GM12878 (cell line): ENCODE data around the gene FMOD.

Source experiments
- ATF3 ChIP-seq: IDR thresholded peaks from 2 replicates; pipeline ENCODE4 v1.6.1; 2011; ENCODE audit warnings: low read depth, mild to moderate bottlenecking, low read length, moderate library complexity, borderline replicate concordance; ENCODE audit errors: extremely low read depth
- CEBPB ChIP-seq, 2 experiments: fragments of 150-350 bp in 1 of 2; IDR thresholded peaks; 2 replicates each; pipeline ENCODE4 v1.6.1; 2012 to 2014; ENCODE audit warnings: low read depth in 2 of 2, low read length in 2 of 2, borderline replicate concordance in 1 of 2, inconsistent platforms in 1 of 2
- ESRRA ChIP-seq: IDR thresholded peaks from 2 replicates; pipeline ENCODE4 v1.6.1; 2012; ENCODE audit warnings: mild to moderate bottlenecking, low read length, improper control_type of control experiment
- PBX3 ChIP-seq: IDR thresholded peaks from 2 replicates; pipeline ENCODE4 v1.6.1; 2011; ENCODE audit warnings: mild to moderate bottlenecking, low read depth, low read length, moderate library complexity; ENCODE audit not compliant: insufficient replicate concordance
- RELA ChIP-seq: fragments of 450-650 bp; IDR thresholded peaks from 2 replicates; pipeline ENCODE4 v1.8.0; 2014; ENCODE audit warnings: borderline replicate concordance; ENCODE audit not compliant: partially characterized antibody

- TF ChIP-seq ESRRA = no peak
- TF ChIP-seq PBX3 = no peak
- no peak for TF ChIP-seq RELA
- no peak for TF ChIP-seq ATF3
- no peak for TF ChIP-seq CEBPB (IDR thresholded peaks at IDR 0.05; ENCODE audit: borderline replicate concordance in 1 of 2, low read depth in 2 of 2, low read length in 2 of 2)
These were observed 44.8 kb upstream of the FMOD start for GRCh38 chr1:203395751-203396150.
